HUDEP-2 (cell line): ENCODE results near the gene GOLGA3.
A peak's percentile ranks its signal among the peaks of the same experiment; 100 is the strongest.
"Not testable (repeated sequence)": the region's sequence is repeated elsewhere in the genome, so short reads cannot be mapped to it uniquely, and the experiment has no call there.

ENCODE experiments used
- DNase-seq, 76 experiments: peaks; one replicate each; lab custom pipeline; 2025; ENCODE audit not compliant: unreplicated experiment in 76 of 76; lab: John Stamatoyannopoulos, UW

GOLGA3 gene

DNA sequence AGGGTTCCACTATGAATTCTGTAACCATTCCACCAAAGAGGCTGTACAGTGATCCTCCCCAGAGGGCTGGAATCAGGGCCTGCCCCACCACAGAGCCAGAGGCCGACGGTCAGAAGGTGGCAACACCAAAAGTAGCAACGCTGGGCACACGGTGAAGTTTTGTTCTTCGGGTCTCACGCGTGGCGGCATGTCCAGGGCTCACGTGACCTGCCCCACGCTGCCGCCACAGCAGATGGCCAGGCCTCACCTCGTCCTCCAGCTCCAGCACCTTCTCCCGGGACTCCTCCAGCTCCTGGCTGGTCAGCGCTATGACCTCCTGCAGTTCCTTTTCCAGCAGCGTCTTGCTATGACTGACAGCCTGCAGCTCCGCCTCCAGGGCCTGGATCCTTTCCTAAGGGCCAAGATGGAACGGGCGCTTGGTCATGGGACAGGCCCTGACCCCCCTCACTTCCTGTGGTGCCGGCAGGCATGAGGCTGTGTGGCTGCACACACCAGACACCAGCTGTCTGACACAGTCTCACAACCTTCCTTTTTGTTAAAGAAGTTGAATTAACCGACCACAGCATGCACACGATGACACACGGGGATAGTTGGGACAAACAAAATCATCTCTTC is 44.6 kb downstream of the GOLGA3 start:
- no peak for DNase-seq

DNA sequence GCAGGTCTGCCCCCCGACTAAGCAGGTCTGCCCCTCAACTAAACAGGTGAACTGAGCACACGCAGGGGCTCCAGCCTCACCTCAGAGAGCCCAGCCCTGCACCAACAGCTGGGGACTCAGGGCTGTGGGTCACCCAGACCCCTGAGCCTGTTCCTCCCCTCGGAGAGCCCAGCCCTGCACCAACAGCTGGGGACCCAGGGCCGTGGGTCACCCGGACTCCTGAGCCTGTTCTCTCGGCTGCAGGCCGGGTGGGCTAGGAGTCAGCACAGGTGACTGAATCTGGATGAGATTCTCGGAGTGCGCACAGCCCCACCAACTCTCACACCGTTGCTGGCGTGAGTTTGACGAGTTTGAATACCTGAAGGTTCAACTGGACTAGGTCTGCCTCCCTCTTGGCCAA is 46.7 kb downstream of the GOLGA3 start:
- DNase-seq, result no peak

DNA sequence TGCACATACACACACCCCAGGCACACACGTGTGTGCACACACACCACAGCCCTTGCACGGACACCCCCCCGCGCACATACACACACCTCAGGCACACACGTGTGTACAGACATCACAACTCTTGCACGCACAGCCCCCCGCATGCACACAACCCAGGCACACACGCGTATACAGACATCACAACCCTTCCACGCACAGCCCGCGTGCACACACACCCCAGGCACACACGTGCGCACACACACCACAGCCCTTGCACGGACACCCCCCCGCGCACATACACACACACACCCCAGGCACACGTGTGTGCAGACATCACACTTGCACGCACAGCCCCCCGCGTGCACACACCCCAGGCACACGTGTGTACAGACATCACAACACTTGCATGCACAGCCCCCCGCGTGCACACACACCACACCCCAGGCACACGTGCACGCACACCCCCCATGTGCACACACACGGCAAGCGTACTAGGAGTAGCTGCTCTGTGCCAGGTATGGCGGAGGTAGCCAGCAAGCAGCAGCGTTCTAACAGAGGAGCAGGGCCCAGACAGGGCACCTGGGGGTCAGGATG is 48.8 kb downstream of the GOLGA3 start:
- no peak for DNase-seq

DNA sequence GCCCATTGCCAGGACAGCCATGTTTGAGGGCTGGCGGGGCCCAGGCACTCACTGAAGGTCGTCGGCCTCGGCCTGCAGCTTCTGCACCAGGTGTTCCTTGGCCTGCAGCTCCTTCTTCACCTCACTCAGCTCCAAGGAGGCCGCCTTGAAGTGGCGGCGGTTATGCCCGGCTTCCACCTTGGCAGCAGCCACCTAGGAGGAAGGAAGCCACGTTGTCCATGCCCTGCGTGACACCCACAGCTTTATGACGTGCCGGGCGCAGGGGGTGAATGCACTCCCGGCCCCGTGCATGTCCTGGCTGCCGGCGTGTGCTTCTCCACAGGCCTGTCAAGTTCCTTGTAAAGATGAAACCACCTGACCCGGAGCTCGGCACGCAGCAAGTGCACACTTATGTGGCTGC is 51.1 kb downstream of the GOLGA3 start:
- DNase-seq, result no peak

DNA sequence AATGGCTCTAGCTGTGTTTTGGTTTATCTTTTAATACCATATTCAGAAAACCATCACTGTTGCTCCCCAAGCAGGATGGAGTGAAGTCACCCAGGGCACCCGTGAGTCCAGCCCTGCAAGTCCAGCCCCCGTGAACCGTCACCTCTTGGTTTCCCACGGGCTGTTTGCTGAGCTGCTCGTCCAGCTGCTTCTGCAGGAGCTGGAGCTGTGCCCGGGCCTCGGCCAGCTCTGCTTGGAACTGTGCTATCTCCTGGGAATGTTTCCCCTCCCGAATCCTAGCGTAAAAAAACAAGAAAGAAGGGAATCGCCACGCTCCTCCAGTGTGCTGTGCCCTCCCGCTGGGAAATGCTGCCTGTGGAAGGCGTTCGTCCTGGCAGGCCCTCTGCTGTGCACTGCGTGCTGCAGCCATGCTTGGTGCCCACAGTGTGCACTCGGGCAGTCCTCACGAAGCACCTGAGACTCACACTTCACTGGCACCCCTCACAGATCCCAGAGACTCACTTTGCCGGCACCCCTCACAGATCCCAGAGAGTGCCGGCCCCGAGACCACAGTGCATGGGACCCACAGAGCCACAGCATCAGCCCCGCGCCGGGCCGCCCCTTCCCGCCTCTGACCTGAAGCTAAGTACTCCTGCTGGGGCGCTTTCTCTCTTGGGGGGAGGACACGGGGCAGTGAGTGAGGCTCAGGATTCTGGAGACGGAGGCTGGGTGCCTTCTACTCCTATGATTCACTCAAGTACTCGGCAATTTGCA is 51.7 kb downstream of the GOLGA3 start:
- DNase-seq, result no peak

DNA sequence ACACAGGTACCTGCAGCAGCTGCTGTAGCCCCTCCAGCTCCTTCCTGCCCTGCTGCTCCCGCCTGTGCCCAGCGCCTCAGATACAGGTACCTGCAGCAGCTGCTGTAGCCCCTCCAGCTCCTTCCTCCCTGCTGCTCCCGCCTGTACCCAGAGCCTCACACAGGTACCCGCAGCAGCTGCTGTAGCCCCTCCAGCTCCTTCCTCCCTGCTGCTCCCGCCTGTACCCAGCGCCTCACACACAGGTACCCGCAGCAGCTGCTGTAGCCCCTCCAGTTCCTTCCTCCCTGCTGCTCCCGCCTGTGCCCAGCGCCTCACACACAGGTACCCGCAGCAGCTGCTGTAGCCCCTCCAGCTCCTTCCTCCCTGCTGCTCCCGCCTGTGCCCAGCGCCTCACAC is 52.4 kb downstream of the GOLGA3 start:
- not testable (repeated sequence) for DNase-seq

DNA sequence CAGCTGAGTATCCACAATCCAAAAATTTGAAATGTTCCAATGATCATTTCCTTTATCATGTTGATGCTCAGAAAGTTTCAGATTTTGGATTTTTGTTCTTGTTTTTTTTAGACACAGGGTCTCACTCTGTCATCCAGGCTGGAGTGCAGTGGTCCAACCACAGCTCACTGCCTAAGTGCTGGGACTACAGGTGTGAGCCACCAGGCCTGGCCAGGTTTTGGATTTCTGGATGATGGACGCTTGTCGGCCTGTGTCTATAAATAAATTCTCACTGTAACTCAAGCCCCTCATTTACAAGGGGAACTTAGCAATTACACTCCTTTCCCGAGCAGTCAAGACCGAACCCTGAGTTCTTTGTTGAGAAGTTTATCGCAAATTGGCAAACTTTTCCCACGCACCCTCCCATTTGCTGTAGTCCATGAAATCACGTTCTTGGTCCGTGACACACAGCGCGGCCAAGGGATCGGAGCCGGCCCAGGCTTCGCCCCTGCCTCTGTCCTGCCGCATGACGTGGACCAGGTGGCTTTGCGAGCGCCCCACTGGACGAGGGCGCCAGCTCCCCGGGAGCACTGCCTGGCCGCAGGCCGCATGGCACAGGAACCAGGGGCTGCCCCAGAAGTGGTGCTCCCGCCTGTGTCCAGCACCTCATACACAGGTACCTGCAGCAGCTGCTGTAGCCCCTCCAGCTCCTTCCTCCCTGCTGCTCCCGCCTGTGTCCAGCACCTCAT is 53.0 kb downstream of the GOLGA3 start:
- no peak for DNase-seq

DNA sequence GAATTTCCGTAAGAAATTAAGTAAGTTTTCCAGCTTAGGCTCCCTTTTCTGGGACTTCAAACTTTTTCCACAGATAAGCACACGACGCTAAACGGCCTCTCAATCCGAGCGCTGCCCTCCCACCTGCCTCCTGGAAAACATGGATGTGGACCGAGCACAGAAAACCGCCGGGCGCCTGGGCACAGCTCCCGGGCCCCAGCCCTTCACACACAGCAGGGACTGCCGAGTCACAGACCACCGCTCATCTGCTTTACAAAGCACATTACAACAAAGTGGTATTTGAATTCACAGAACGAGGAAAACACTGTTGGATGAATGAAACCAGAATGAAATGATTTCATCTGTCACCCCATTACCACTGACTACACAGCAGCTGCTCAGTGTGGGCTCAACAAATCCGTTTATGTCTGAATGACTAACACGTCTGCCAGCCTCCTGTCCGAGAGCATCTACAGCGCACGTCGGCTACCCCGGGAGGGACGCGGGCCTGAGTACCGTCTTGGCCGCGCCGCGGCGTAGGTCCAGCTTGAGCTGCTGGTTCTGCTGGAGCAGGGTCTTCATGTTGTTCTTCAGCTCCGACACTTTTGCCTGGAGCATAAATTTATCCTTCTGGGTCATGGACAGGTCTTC is 53.9 kb downstream of the GOLGA3 start:
- no peak for DNase-seq

DNA sequence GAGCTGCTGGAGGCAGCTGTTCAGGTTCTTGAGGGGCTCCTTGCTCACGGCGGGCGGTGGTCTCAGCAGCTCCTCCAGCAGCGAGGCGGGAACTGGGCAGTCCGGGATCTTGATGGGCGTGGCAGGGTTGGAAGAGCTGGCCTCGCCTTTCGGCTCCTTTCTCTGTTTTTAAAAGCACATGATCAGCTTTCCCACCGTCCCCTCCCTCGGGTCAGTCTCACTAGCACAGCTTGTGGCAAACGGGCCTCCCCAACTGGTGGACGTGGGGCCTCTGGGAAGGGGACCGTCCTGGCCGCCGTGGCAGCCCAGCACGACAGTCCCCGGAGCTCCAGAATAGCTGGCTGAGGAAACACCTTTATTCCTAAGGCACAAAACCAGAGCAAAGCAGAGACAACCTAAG is 54.5 kb downstream of the GOLGA3 start:
- no peak for DNase-seq

DNA sequence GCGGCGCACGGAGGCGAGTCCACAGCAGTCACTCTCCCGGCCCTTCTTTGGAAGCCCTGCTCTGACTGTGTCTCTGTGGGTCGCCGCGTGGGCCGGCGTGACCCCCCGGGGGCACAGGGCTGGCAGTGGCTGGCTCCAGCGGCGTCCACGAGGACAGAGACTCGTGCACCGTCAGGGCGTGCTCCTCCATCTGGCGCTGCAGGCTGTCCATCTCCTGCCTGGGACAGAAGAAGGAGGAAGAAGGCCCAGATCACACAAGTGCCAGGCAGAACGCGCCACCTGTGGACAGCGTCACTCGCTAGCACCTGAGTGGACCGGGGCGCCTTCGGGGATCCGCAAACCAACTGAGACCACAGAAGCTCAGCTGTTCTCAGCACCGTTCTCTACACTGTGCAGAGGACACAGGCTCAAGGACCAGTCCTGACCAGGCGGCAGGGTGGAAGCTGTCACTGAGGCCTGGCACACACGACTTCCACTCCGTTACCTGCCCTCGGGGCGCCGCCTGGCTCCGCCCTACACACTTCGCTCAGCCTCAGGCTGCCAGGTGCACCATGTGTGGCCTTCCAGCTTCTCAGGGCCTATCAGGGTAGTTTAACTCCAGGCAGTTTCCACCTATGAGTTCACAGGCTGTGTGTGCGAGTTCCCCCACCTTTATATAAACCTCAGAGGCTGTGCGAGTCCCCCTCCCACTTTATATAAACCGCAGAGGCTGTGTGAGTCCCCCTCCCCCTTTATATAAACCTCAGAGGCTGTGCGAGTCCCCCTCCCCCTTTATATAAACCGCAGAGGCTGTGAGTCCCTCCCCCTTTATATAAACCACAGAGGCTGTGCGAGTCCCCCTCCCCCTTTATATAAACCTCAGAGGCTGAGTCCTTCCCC is 55.4 kb downstream of the GOLGA3 start:
- DNase-seq, result no peak

DNA sequence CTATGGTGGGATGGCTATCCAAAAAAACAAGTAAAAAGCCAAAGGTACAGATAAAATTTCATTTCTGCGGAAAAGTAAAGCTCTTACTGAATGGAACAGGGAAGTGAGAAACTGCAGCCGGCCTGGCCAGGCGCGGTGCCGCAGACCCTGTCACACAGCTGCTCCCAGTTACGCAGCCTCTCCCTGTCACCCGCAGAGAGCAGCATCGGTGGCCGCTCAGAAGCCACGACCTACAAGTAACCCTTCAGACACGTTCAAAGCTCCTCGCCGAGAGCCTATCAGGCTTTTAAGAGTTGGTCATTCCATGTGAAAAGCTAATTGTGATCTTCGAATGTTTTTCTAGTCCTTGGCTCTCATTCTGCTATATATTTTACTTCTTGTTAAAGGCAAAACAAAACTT is 56.1 kb downstream of the GOLGA3 start:
- no peak for DNase-seq

DNA sequence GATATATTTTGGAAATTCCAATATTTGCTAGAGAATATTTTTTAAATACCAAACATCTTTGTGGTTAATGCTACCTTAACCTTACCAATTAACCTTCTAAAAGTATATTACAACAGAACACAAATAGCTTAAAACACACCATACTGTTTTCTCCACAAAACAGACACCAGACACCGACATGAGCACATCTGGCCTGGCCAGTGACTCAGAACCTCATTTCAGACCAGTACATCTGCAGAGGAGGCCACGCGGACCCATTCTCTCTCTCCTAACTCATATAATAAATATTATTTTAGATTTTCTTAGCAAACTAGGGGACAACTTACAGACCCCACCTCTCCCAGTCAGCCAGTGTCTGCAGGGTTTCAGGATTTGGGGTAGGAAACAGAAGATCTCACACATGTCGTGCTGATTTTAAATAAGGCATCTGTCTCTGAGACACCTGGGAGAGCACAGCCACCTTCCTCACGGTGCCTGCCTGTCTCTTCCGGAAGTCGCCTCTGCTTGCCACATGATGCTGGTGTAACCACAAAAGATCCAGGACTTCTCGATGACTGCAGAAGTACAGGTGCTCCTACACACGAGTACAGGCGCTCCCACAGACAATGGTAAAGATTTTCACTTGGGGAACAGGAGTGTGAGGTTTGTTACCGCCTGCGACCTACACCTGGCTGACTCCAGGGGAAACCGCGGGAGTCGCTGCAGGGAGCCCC is 57.4 kb downstream of the GOLGA3 start:
- no peak for DNase-seq

DNA sequence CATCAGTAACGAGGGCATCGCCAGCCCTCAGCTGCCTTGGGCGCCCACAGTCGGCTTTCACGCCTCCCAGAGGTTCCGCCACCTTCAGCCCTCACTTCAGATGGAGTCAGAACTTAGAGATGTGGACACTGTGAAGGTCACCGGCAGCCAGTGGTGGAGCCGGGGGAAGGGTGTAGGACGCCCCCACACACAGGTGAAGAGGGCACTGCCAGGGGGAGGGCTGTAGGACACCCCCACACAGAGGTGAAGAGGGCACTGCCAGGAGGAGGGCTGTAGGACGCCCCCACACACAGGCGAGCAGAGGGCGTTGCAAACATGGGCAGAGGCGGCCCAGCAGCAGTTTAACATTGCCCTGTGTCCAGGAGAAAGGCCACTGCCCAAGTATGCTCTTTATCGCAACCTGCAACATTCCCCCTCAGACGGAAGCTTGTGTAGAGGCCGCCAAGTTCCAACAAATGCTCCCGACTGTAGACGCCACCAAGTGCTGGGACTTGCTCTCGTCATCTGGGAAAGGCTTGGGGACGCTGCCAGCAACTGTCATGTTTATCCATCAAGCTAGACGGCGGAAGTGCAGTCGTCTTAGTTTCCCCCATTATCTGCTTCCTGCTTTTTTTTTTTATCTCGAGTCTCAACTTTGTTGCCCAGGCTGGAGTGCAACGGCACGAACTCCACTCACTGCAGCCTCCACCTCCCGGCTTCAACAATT is 62.1 kb downstream of the GOLGA3 start:
- no peak for DNase-seq

DNA sequence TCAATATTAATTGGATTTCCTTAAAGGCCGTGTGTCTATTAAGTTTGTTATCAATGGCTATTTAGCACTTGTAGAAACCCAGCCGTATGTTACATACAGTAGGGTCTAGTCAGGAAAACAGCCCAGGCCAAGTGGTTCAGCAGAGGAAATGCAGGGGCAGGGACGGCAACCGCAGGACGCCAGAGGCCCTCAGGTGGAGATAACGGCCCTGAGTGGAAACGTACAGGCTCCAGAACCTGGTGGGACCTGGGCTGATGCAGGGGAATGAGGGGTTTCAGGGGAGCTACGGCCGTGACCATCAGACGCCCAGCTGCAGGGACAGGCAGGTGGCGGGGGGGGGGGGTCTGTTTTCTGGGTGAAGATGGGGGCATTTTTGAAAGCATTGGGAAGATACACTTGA is 63.3 kb downstream of the GOLGA3 start:
- DNase-seq, result no peak

DNA sequence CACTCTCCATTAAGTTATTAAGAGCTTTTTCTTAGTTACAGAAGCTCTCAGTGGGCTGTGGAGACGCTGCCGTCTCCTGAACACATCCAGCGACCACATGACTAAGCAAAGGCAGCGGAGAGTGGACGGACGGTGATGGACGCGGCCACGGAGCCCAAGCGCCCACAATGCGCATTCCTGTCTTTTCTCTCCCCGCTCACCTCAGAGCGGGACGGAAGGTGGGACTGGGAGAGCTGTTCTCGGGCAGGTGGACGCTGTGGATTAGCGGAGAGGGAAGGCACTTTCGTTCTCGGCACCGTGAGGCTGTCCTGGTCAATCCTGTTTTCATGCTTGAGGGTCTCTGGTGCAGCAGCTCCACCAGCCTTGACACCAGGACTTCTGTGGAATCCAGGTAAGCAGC is 64.4 kb downstream of the GOLGA3 start:
- DNase-seq, result no peak

DNA sequence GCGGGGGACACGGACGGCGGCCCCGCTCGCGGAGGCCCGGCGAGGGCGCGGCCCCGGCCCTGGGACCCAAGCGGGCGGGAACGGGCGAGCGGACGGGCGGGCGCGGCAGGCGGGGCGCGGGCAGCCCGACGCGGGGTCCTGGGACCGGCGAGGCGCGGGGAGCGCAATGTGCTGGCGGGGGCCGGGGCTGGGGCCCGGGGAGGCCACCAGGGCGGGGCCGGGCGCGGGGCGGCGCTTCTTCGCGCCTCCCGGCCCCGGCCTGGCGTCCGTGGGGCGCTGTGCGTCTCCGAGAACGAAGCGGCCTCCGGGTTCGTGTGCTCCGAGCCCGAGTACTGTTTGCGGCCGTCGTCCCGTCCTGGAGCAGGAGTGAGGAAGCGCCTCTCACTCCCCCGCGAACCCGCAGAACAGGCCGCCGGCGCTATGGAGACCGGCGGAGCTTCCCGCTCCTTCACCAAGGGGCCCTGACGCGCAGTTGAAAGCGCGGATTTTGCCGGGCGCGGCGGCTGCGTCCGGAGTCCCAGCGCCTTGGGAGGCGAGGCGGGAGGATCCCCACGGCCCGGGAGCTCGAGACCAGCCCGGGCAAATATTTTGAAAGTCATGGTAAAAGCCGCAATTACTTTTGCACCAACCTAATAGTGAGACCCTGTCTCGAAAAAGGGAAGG is 66.6 kb downstream of the GOLGA3 start:
- peak in 70 of 76 experiments; percentile 22 to 86 (median 67) for DNase-seq

DNA sequence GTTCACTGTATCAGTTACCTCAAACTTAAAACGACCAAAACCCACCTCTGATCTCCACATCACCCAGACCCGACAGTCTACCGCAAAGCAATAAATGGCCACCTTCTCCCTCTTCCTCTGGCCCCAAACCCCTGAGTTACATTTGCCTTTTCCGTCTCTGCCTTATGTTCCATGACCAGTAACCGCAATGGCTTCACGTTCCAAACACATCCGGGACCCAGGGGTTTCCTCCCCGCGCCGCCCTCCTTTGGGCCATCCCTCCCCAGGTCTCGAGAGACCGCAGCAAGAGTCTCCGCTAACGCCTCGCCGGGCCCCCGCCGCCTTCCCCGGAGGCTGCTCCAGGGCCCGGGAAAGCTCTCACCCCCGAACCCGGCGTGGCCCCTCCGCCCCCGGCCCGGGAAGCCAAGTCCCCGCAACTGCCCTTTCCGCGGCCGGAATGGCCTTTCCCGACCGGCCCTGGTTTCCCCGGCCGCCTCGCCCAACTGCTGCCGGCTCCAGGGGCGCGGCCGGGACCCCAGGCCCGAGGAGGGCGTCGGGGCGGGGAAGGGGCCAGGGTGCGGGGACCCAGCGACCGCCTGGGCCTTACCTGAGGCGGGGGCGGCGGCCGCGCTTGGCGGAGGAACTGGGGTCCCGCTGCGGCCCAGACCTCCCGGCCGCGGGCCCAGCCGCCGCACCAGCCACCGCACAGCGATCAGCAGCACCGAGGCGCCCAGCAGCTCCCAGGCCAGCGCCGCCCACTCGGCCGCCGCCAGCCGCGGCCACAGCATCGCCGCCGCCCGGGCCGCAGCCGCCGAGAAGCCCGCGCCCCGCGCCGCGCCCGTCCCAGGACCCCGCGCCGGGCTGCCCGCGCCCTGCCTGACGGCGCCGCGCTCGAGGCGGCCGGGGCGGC is 67.4 kb downstream of the GOLGA3 start, which contains the start of gene ANKLE2:
Gene ANKLE2 (minus strand): TSS at position 801 of the 889 bp plus-strand sequence. CDS start 34 bp downstream, at position 767.
- DNase-seq, result peak in 37 of 76 experiments; percentile 1 to 55 (median 28)
